HG02870 (cell line): ENCODE data around the gene COL13A1.

Source experiments
- ATAC-seq: cut with Tn5 transposase; IDR thresholded peaks from one replicate; pipeline ENCODE4 v1.9.1; 2021; ENCODE audit warnings: mild to moderate bottlenecking, moderate library complexity; ENCODE audit not compliant: unreplicated experiment

Gene COL13A1

DNA sequence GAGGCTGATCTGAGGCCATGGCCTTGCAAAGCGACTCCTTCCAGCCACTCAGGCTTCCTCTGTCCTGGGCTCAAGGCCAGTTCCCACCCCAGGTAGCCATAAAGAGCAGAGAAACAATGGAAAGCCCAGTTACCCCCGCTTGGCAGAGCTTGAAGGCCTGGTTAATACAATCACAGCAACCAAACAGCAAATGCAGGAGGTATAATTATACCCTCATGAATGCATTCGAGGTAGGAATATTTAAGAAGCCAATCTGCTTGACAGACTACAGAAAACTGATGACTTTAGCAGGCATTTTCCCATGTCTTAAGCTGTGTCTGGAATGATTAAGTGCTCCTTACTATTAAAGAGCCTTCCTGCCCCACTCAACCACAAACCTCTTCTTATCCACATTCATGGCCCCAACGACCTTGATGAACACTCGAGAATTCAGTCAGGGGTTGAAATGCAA is 136.9 kb downstream of the COL13A1 start:
- no peak for ATAC-seq

DNA sequence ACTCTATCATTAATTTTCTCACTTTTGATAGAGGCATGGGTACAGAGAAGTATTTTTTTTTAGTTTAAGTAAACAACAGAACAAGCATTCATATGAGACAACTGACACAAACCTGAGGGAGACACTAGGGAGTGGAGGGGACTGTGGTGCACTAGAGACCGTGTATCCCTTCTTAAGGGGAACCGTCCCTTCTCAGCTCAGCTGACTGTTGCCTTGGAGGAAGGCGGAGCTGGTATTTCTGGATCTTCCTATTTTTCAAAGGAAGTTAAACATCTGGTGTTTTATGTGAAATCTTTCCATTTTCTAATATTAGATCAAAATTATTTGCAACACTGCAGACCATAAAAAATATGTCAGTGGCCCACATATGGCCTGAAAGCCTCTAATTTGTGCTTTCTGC is 137.4 kb downstream of the COL13A1 start:
- ATAC-seq, result no peak

DNA sequence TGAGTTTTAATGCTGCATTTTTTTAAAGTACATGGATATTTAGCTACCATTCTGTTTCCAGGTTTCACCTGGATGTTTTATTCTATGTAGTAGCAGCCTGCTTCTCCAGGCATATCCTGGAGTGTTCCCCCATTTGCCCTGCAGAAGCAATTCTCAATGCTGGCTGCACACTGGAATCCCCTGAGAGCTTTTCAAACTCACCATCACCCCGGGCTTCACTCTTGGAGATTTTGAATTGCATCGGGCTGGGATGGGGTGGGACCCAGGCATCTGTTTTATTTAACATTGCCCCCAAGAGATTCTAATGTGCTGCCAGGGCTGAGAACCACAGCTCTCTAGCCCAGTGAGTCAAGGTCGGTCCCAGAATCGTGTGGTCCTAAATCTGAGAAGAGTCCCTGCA is 137.8 kb downstream of the COL13A1 start:
- no peak for ATAC-seq

DNA sequence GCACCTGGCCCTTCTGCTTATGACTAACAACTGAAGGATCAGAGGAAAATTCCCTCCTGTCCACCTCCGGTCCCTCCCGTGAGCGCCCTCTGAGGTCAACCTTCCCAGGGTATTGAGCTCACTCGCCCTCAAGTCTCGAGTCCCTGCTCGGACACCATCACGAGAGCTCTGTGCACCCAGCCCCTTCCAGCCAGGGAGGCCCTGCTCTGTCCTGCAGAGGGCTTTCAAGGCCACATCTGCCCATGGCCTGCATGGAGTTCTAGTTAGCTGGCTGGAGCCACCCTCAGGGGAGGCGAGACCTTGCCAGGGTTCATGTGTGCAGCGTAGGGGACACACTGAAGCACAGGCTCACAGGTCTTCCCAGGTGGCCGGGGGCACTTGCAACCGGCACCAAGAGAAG is 140.0 kb downstream of the COL13A1 start:
- no peak for ATAC-seq

DNA sequence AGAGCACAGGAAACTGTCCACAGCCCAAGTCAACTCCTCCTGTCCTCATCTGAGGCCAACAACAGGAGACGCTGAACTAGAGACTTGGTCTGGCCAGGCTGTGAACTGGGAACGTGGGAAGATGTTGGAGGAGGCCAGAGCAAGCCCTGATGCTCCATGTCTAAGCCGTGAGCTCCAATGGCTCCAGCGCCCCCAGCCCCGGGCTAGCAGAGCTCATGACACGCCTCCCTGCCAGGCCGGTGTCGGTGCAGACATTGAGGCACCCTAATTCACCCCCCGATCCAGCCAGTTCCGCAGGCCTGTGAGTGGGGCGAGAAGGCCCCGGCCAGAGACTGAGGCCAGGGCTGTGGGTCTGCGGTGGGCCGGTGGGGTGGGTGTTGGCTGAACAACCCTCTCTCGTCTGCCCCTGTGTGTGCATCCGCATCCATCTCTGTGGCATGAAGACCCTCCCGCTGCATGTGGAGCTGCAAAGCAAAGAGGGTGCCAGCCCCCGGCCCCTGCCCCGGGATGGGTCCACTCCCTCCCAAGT is 141.7 kb downstream of the COL13A1 start:
- ATAC-seq, result no peak

DNA sequence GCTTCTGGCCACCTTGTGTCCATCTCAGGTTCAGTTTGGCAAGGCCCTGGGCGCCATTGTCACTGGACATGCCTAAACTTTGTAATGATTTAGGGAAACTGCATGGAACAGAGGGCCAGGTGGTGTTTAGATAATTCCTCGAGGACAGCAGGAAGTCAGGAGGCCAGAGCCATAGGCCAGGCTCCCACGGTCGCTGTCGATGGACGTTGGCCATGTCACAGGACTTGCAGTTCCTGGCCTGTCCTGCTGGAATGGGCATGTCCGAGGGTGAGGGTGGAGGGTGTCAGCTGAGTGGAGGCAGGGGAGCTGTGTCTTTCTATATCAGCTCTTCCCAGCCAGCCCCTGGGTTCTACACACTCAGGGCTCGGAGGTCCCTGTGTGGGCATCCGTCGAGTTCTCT is 143.1 kb downstream of the COL13A1 start:
- ATAC-seq, result no peak

DNA sequence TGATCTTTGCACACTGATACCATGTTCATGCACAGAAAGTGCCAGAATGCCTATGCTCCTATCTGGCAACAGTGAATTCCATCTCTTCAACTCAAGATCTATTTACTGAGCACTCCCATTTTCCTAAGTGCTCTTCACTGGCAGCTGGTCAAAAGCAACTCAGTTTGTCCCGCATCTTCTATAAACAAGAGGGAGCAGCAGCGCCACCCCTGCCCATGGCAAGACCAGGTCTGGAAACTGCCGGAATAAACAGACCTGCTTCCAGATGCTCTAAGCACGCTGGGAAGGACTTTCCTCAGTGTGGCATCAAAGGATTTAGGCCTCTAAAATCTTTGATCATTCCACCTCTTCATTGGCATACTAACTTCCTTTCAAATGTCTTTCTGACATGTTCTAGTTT is 146.6 kb downstream of the COL13A1 start:
- no peak for ATAC-seq

DNA sequence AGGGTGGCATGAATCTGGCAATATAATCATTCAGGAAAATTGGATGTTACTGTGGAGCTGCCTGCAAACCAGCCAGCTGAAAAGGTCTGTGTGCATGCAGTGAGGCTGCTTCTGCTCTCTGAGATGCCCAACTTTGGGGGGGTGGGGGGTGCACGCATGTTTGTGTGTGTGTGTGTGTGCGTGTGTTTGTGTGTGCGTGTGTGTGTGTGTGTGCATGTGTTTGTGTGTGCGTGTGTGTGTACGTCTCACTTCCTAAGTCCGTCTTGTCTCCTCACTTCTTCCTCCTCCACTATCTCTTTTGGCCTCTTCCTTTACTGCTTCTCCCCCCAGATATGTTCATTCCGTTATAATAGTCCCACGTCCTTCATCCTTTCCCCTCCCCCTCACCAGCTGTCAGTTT is 148.1 kb downstream of the COL13A1 start:
- ATAC-seq, result no peak

DNA sequence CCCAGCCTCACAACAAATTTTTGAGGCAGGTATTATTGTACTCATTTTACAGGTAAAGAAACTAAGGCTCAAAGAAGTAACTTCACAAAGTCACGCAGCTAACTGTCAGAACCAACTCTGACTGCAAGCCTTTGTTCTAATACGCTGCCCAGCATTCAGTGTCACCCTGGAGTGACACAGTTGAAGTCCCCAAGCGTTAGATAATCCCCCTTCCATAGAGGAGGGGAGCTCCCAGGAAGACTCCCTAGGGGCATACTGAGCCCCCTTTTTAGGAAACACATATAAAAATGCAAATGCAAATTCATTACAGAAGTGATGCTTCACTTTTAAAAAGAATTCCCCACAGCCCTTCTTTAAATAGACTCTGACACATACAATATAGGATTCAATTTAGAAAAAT is 150.0 kb downstream of the COL13A1 start:
- ATAC-seq, result no peak

DNA sequence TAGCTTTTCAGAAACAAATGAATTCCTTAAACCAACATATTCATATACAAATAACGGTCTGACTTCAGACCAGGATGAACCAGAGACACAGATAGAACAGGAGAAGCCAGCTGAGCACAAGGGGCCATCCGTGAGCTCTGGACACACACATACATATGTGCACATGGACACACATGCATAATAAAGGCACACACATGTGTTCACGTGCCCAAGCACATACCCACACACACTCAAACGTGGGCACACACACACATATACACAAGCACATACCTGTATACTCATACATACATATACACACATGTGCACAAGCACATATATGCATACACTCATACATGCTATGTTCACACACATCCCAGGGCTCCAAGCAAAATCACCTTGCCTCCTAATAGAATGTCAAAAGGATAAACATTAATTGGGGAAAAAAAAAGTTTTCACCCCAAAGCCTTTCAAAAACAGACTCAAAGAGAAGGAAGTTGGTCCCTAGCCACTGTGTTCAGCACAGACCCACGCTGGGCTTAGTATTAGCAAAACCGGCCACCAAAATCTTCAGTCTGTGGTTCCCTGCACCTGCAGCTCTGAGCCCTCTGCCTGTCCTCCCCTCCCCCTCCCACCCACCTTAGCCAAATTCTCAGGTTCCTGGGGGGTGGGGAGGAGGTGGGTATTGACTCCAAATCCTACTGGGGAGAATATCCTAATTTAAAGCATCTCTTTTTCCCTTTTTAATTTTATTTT is 150.5 kb downstream of the COL13A1 start:
- ATAC-seq, result no peak

DNA sequence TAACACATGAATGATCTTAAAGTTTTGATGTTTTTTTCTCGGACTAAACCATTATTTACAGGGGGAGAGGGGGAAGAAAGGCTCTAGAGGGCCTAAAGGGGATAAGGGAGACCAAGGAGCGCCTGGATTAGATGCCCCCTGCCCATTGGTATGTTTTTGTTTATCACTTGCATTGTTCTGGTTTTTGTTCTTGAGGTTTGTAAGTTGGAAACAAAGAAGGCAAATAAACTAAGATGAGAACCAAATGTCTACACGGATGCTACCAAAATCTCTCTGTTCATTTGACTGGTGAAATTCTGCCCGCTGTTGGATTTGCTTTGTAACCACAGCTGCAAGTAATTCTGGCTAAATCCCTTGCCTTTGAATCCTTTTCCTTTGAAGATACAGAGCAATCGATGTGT is 151.1 kb downstream of the COL13A1 start:
- ATAC-seq, result no peak

DNA sequence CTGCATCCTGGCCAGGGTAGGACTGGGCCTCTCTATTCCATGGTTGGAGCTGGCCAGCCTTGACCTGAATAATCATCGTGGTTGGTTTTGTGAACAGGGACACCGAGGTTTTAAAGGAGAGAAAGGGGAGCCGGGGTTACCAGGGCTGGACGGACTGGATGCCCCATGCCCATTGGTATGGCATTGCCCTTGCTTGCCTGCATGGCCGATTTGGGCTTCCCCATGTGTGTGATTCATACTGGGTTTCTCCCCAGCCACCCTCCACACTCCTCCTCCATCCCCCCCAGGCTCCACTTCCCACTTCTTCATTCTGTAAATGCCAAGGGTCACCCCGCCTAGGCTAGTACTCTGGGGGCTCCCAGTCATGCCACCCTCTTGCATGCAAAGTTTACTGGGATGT is 152.1 kb downstream of the COL13A1 start:
- no peak for ATAC-seq

DNA sequence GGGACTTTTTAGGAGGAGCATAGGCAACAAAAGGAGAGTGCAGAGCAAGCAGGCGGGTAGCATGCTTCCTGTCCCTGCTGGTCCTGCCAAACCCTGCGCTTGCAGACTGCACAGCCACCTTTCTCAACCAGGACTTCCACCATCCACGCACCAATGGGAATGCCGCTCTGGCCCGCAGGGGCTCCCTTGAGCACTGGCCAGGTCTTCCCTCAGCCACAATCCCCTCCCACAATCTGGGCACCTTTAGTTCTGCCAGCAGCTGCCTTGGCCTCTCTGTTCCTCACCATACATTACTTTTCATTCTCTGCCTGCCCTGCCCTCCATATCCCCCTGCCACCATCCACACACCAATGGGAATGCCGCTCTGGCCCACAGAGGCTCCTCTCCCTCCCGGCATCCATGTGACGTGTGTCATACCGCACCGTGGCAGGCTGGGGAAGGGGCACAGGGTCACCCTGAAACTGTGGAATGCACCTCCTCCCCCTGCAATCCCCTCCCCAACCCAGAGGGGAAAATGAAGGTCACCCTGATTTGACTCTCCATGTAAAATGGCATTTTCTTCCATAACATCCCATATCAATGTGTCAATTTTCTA is 153.6 kb downstream of the COL13A1 start:
- no peak for ATAC-seq

DNA sequence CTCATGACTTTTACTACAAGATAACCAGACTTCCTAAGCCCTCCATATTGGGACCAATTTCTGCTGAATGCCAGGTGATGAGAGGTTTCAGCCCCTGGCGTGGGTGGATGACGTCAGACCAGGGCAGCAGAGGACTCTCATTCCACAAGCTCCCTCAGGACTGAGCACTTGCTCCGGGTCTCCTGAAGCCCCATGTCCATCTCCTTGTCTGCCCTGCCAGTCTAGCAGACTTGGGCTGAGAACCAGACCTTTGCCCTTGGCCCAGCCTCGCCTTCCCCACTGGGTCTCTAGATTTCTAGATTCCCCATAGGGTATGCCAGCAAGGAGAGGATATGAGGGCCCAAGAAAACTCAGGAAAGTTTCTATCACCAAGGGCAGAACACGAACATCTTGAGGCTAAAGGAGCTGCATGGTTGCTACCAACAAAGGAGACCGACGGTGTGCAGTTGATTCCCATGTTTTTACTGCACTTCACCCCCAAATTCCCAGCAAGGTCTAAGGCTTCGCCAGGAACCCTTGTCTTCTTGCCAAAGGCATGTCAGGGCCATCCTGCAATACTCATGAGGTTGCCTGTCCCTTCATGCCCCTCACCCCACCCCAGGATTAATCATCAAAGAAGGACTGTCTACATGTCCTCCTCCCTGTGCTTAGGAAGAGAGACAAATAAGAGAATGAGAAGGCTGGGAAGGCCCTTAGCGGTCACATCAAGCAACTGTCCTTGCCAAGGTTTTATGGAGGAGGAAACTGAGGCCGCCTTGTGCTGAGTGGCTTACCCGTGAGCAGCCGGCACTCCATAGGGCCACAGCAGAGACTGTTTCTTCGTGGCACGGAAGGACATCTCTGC is 154.4 kb downstream of the COL13A1 start:
- no peak for ATAC-seq

DNA sequence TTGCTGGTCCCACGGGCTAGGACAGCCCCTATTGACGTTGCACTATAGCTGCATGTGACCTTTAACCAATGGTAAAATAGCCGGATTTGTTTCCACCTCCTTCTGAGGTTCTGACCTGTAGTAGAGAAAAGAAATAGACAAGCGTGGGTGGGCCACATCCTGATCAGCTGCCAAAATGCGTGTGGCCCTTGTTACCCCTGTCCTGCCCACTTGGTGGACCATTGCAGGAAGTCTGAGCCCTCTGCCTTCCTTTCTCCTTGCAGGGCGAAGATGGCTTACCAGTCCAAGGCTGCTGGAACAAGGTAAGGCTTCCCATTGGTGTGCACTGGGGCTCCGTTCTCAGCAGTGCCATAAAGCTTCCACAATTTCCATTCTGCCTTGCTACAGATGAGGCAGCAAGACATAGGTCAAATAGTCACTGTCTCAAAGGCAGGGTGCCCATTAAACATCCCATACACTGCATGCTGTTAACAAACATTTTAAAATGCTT is 155.1 kb downstream of the COL13A1 start:
- ATAC-seq, result peak; percentile 50

DNA sequence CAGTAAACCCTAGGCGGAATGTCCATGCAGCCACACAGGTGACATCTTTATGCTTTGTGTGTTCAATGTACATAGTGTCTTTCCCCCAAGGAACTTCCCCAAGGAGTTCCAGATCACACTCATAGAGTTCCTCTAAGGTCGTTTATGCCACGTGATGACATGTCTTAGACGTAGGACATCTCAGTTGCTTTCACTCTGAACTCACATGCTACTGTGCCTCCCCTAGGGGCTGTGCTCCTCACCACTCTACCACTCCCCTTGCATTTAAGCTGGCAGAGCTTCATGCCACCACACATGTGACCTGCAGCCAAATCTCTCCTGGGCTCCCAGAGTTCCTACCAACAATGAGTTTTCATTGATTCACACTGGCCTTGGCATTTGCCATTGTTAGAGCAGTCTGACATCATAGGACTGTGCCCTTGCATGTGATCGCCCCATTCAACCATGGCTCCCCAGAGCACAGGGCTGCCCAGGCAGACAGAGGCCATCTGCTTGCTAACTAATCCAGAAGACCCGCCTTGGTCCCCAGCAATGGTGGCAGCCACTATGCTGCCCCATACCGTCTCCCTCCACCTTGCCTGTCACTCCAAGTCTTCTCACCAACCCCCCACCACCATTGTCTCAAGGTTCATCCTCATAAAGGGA is 155.7 kb downstream of the COL13A1 start:
- no peak for ATAC-seq

DNA sequence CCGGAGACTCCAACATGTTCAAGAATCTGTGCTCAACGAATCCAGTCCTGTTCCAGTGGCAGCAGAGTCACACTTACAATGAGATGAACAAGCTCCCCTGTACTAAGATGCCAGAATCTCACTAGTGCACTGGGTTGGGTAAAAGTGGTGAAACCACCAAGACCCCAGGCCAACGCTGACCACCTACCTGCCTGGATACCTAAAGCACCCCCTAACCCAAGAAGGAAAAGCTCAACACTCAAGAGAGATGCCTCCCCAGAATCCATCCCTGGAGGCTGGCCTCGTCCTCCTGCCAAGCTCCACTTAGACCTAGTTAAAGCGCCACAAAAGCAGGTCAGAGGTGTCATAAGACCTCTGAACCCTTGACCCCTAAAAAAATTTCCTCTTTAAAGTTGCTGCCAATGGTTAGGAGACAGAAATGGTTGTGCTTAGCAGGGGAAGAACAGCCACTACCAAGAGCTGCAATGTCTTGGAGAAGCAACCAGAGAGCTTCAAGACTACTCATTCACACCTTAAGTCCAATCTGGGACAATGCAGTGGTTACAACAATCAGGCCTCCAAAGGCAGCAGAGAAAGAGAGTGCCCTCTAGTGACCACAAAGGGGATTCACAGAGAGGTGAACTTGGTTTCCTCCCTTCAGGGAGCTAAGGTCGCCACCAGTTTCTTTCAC is 156.3 kb downstream of the COL13A1 start:
- no peak for ATAC-seq

DNA sequence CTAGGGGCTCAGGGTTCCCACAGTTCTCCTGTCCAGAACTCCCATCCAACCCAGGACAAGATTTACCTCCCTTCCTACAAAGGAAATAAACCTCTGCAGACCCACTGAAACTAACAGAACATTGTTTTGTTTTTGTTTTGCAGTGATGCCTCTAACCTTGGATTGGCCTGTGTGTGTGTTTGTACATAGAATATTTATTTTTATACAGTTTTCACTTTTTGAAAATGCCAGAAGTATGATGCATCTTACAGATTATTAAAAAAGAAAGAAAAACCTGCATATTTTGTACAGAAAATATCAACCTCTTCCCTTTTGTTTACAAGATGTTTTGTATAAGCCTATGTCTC is 156.8 kb downstream of the COL13A1 start:
- no peak for ATAC-seq

DNA sequence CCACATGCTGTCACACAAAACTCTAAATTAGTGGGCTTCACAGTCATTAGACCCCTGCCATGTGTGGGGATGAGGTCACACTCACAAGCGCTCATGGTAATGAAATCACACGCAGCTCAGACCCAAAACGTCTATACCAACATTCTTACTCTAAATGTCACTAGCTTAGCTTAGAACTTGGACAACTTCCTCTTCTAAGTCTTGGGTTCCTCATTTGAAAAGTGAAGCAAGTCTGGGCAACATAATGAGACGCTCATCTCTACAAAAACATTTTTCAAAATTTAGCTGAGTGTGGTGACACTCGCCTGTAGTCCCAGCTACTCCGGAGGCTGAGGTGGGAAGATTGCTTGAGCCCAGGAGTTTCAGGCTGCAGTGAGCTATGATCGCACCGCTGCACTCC is 158.2 kb downstream of the COL13A1 start:
- ATAC-seq, result no peak

DNA sequence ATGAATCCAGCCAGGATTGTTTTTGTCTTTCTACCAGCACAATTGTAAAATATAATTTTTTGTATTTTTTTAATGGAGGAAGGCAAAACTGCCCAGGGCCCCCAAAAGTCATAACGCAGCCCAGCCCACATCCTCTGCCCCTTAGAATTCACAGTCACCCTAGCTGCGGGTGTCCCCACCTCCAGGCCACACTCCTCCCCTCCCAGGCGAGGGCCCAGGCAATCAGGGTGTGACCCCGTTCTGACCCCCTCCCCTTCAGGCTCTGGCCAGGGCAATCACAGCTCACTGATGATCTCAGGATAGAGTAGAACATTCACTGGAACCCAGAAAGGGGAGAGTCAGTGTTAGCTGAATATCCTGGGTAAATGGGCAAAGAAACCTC is 158.9 kb downstream of the COL13A1 start:
- ATAC-seq, result no peak
